Activated naive CD4-positive, alpha-beta T cell treated with anti-CD3 and anti-CD28 coated beads for 36 hours (primary cell): ENCODE measurements around the gene SLC17A6. TPM values are rescaled to one million over a fixed set of nuclear protein-coding genes. Genes with fewer than 3 reads are reported as not detected.

Source experiments
- CTCF ChIA-PET: fragments of 350-600 bp; sonication (Branson Sonifier 250); formaldehyde crosslinking; loops from one replicate; lab custom pipeline; 2021; ENCODE audit warnings: antibody characterized with exemption; lab: Charles Lee
- DNase-seq: peaks from one replicate; pipeline ENCODE4 v3.0.0-alpha.2; 2020
- H3K27ac Mint-ChIP-seq: one replicate; pipeline ENCODE4 v1.8.0; 2021; ENCODE audit warnings: mild to moderate bottlenecking, mixed read lengths
- H3K27me3 Mint-ChIP-seq: one replicate; pipeline ENCODE4 v1.8.0; 2021; ENCODE audit warnings: low read depth, mixed read lengths
- H3K36me3 Mint-ChIP-seq: one replicate; pipeline ENCODE4 v1.8.0; 2021; ENCODE audit warnings: low read depth, mixed read lengths
- H3K4me1 Mint-ChIP-seq: one replicate; pipeline ENCODE4 v1.8.0; 2021; ENCODE audit warnings: low read depth, mixed read lengths
- H3K4me3 Mint-ChIP-seq: one replicate; pipeline ENCODE4 v1.8.0; 2021; ENCODE audit warnings: mild to moderate bottlenecking, moderate library complexity, mixed read lengths
- H3K9me3 Mint-ChIP-seq: one replicate; pipeline ENCODE4 v1.8.0; 2021; ENCODE audit warnings: mixed read lengths
- intact Hi-C: fragments of 100-400 bp; cut with micrococcal nuclease; formaldehyde crosslinking; loops from one replicate; pipeline ENCODE4 v1.15.1; 2023
- total RNA-seq, 2 experiments: library from RNA; stranded (reverse); gene quantifications; one replicate each; pipeline ENCODE4 v1.2.3, GENCODE V29; 2021

SLC17A6 gene
- total RNA-seq, 2 experiments from 2014 or later, result not detected

DNA sequence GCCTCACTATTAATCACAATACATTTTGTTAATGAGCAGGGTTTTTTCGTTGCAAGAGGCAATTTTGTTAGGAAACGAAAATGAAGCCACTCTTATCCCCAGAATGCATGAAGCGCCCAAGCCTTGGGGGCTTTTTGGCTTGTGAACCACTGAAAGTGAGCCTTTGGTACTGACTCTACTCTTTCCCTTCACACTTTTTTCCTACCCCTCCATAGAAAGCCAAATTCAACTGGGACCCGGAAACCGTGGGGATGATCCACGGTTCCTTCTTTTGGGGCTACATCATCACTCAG, 4.8 kb downstream of the SLC17A6 start:
- intact Hi-C loops, result no loop called here
- Mint-ChIP-seq H3K27me3 (peaks cover 70% of the 10 kb centered on the region), H3K27ac (no peak overlapping the region), H3K4me3 (no peak overlapping the region), H3K4me1 (peaks cover 24% of the 10 kb centered on the region), H3K9me3 (no peaks in the 10 kb centered on the region), H3K36me3 (no peaks in the 10 kb centered on the region)
- DNase-seq, result no peak
- CTCF ChIA-PET, result no interaction called here

DNA sequence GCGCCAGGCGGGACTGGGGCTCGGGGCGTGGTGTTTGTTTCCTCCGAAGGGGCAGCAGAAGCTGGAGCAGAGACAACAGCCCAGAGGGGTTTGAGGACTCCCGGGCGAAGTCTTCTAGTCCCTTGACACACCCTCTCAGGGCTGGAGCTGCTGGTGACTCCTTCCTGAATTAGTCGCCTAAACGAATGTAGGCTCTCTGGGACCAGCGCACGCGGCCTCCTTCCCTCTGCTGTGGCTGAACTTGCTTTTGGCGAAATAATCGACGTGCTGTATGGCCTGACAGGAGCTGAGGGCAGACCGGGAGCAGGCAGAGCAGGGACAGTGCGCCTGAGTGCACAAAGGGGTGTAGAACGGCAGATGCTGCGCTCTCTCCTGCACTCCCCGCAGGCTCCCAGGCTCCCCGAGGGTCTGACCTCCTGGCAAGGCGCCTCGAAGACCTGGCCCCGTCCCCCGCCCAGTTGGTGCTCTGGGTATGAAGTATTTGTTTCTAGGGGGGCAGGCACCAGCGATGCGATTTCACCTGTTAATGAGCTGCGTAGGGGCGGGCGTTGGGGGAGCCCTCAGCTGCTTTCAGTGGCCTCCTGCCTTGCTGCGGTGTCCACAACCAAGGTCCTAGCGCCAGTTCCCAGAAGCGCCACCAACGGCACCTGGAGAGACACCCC, 5.3 kb downstream of the SLC17A6 start:
- Mint-ChIP-seq H3K9me3 (no peaks in the 10 kb centered on the region), H3K4me1 (peaks cover 21% of the 10 kb centered on the region), H3K36me3 (no peaks in the 10 kb centered on the region), H3K4me3 (no peak overlapping the region), H3K27me3 (peaks cover 69% of the 10 kb centered on the region), H3K27ac (no peak overlapping the region)
- DNase-seq, result no peak
- intact Hi-C loops, result no loop called here
- CTCF ChIA-PET, result no interaction called here

DNA sequence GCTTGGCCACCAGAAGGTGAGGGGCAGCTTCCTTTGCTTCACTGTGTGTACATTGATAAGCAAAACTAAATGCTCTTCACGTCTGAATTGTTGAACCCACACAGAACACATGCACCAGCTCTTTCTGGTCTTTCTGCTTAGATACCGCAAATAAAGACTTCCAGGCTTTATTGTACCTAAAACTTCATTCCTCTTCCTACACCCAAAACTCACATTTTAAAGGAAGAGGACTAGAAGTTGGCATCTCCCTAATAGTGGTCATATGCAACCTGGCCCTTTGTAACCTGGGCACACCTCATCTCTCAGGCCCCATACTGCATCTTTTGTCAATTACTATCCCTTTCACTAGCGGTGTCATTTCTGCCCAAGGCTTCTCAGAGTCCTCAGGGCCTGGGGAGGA, 5.9 kb downstream of the SLC17A6 start:
- peaks cover 21% of the 10 kb centered on the region for H3K4me1 Mint-ChIP-seq
- intact Hi-C loops, result no loop called here
- no peak overlapping the region for H3K4me3 Mint-ChIP-seq
- H3K9me3 Mint-ChIP-seq, result no peaks in the 10 kb centered on the region
- no peaks in the 10 kb centered on the region for H3K36me3 Mint-ChIP-seq
- peaks cover 68% of the 10 kb centered on the region for H3K27me3 Mint-ChIP-seq
- CTCF ChIA-PET, result no interaction called here
- H3K27ac Mint-ChIP-seq, result no peak overlapping the region
- no peak for DNase-seq

DNA sequence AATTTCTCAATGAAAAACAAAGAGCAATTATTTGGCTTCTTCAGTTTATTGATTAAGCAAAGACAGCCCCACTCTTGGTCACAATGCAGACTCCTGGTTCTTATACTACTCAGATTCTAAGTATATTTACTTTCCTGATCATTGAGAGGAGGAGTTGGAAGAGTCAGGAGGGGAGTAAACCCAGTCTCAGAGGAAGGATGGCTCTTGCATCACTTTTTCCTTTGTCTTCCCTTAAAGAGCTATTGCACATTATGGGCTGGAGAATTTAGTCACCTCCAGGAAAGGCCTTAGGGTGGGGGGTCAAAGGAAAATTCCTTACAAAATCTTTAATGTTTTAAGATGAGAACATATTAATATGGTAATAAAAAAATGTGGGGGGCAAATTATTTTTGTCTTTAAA, 8.1 kb downstream of the SLC17A6 start:
- DNase-seq, result no peak
- H3K36me3 Mint-ChIP-seq, result no peaks in the 10 kb centered on the region
- intact Hi-C loops, result no loop called here
- no peaks in the 10 kb centered on the region for H3K9me3 Mint-ChIP-seq
- H3K4me1 Mint-ChIP-seq, result peaks cover 8% of the 10 kb centered on the region
- H3K27ac Mint-ChIP-seq, result no peak overlapping the region
- CTCF ChIA-PET, result no interaction called here
- peaks cover 59% of the 10 kb centered on the region for H3K27me3 Mint-ChIP-seq
- no peak overlapping the region for H3K4me3 Mint-ChIP-seq

DNA sequence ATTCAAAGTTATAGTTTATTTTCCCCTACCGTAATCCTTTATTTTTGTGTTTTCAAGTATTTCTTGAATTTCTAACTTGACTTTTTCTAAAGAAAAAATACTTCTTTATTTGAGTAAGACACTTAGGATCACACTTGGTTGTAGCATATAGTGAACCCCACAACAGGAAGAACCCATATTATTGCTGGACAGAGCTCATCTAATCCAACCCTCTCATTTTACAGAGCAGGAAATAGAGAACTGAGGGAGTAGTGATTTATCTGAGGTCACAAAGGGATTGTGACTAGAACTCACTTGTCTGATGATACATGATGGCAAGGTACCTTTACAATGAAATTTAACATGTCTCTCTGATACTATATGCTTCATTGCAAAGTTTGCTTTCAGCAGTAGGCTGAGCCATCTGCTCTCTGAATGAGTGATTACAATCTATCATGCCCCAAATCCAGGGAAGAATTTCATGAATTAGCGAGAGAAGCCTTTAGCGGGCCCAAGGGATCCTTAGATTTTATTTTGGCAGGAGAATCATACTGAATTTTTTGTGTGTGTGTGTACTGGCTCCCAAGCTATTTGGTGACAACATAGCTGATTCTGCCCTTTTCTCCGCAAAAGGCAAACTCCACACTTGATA, 9.8 kb downstream of the SLC17A6 start:
- Mint-ChIP-seq H3K4me1 (peaks cover 5% of the 10 kb centered on the region), H3K9me3 (no peaks in the 10 kb centered on the region), H3K36me3 (no peaks in the 10 kb centered on the region), H3K27ac (no peak overlapping the region), H3K27me3 (peaks cover 43% of the 10 kb centered on the region), H3K4me3 (no peak overlapping the region)
- intact Hi-C loops, result no loop called here
- DNase-seq, result no peak
- CTCF ChIA-PET, result no interaction called here

DNA sequence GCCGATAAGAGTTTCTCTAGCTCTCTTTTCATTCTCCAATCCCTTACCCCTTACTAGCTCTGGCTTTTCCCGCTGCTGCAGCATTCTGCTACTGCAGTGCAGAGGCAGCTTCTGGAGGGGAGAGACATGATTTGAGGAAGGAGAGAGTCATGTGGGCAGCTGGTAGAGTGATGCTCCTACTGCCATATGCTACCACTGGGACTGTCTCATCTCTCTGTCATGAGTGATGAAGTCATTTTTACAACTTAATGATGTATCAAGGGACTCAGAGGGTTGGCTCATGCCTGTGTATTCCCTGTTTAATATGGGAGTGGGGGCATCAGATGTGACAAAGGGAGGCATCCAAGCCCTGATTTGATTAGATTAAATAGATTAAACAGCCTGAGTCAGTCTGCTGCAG, 11.3 kb downstream of the SLC17A6 start:
- Mint-ChIP-seq H3K27ac (no peak overlapping the region), H3K4me1 (no peaks in the 10 kb centered on the region), H3K27me3 (peaks cover 32% of the 10 kb centered on the region), H3K4me3 (no peak overlapping the region), H3K9me3 (no peaks in the 10 kb centered on the region), H3K36me3 (no peaks in the 10 kb centered on the region)
- intact Hi-C loops, result no loop called here
- CTCF ChIA-PET, result no interaction called here
- no peak for DNase-seq

DNA sequence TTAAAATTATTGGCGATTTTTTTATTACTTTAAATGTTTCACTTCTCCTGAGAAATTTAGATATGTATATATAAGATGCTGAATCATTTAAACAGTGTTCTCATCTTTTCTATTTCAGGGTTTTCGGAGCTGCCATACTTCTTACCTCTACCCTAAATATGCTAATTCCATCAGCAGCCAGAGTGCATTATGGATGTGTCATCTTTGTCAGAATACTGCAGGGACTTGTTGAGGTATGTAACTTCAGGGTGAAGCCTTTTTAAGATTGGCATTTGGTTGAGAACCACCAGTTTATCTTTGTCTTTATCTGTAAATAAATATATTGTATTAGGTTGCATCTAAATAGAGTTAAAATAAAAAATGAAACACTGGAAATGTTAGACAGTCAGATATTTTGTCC, 21.1 kb downstream of the SLC17A6 start:
- no peak overlapping the region for H3K27ac Mint-ChIP-seq
- H3K9me3 Mint-ChIP-seq, result no peaks in the 10 kb centered on the region
- intact Hi-C loops, result no loop called here
- H3K27me3 Mint-ChIP-seq, result peaks cover 8% of the 10 kb centered on the region
- CTCF ChIA-PET, result no interaction called here
- no peak overlapping the region for H3K4me3 Mint-ChIP-seq
- no peak for DNase-seq
- no peaks in the 10 kb centered on the region for H3K4me1 Mint-ChIP-seq
- H3K36me3 Mint-ChIP-seq, result no peaks in the 10 kb centered on the region

DNA sequence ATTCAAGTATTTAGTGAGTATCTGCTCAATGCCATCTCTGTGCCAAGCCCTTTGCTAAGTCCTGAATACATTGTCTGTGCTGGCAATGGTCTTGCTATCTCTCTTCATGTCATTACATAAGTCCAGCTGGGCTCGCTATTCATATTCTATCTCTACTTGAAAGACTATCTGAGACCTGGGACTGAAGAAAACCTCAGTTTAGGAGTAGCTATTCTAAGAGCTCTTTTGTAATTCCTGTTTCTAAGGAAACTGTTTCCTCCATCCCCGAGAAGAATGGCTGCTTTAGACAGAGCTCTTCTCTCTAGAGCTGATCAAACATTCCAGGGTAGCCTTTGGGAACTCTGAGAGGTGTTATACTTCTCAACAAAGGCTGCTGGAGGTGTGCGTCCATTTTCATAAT, 33.0 kb downstream of the SLC17A6 start:
- CTCF ChIA-PET, result no interaction called here
- no peak overlapping the region for H3K27ac Mint-ChIP-seq
- H3K36me3 Mint-ChIP-seq, result no peaks in the 10 kb centered on the region
- no peak overlapping the region for H3K4me3 Mint-ChIP-seq
- no peaks in the 10 kb centered on the region for H3K9me3 Mint-ChIP-seq
- intact Hi-C loops, result no loop called here
- no peak for DNase-seq
- H3K4me1 Mint-ChIP-seq, result no peaks in the 10 kb centered on the region
- H3K27me3 Mint-ChIP-seq, result peaks cover 5% of the 10 kb centered on the region

DNA sequence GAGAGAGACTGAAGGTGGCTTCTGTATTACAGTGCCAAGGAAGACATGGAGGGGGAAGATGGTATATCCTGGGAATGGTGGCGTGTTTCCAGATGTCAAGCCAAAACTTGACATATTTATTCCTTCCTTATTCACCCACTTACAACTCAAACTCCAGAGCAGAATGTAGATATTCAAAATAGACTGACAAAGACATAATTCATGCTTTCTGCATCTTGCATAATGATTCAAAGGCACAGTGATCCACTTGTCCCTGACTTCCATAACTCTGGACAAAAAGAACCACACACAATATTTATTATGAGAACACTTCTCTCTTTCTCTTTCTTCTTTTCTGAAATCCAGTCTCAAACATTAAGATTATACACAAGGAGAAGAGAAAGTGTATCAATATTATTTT, 48.9 kb downstream of the SLC17A6 start:
- no peaks in the 10 kb centered on the region for H3K36me3 Mint-ChIP-seq
- H3K27me3 Mint-ChIP-seq, result peaks cover 4% of the 10 kb centered on the region
- H3K9me3 Mint-ChIP-seq, result no peaks in the 10 kb centered on the region
- no peak for DNase-seq
- no peak overlapping the region for H3K27ac Mint-ChIP-seq
- H3K4me3 Mint-ChIP-seq, result no peak overlapping the region
- no peaks in the 10 kb centered on the region for H3K4me1 Mint-ChIP-seq
- intact Hi-C loops, result no loop called here
- CTCF ChIA-PET, result no interaction called here

DNA sequence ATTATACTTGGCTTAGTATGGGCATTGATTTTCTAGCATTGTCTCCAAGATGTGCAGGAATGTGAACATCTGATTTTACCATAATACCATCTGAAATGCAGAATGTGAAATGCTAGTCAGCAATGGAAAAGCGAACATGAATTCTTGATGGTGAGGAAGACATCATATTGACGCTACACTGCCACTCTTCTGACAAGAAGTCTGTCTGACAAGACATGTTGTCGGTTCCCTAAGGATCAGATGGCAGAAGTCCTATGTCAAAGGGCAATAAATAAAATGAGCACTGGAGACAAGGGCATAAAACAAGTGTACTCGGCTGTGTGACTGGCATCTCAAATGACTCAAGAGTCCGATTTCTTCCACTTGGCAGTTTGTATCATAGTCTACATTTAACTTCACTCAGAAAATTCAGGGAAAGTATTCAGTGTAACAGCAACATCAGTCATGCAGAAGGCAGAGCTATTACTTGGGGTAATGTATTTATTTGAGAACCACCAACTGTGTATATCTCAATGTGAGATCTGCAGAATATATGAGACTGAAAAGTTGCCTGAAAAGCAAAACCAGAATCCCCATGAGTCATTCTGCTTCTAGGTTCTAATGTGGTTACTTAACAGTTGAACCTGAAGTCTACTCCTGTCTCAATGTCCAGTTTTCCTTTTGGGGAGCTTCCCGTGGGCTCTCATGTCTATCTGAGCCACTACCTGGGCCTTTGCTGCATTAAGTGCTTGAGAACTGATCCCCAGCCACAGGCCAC, 51.5 kb downstream of the SLC17A6 start:
- H3K9me3 Mint-ChIP-seq, result no peaks in the 10 kb centered on the region
- intact Hi-C loops, result no loop called here
- H3K27ac Mint-ChIP-seq, result no peak overlapping the region
- no peak overlapping the region for H3K4me3 Mint-ChIP-seq
- CTCF ChIA-PET, result no interaction called here
- H3K36me3 Mint-ChIP-seq, result no peaks in the 10 kb centered on the region
- H3K27me3 Mint-ChIP-seq, result peaks cover 12% of the 10 kb centered on the region
- H3K4me1 Mint-ChIP-seq, result no peaks in the 10 kb centered on the region
- no peak for DNase-seq

DNA sequence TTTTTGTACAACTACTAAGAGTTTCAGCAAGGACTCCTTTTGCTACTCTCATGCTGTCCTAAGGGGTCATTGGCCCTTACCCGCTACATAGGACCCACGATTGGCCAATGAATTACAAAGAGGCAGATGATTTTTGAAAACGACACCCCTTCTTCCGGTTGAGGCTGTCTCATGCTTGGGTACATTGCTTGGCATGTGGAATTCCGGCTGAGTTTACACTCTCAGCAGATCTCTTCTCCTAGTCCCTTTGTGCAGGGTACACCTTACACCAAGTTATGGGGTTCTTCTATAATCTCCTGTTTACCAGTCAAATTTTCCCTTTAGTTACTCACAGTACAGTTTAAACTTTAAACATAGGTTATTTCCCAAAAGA, 52.1 kb downstream of the SLC17A6 start:
- H3K36me3 Mint-ChIP-seq, result no peaks in the 10 kb centered on the region
- H3K9me3 Mint-ChIP-seq, result no peaks in the 10 kb centered on the region
- no peak overlapping the region for H3K4me3 Mint-ChIP-seq
- CTCF ChIA-PET, result no interaction called here
- no peak overlapping the region for H3K27ac Mint-ChIP-seq
- no peaks in the 10 kb centered on the region for H3K4me1 Mint-ChIP-seq
- intact Hi-C loops, result no loop called here
- no peak for DNase-seq
- peaks cover 12% of the 10 kb centered on the region for H3K27me3 Mint-ChIP-seq

DNA sequence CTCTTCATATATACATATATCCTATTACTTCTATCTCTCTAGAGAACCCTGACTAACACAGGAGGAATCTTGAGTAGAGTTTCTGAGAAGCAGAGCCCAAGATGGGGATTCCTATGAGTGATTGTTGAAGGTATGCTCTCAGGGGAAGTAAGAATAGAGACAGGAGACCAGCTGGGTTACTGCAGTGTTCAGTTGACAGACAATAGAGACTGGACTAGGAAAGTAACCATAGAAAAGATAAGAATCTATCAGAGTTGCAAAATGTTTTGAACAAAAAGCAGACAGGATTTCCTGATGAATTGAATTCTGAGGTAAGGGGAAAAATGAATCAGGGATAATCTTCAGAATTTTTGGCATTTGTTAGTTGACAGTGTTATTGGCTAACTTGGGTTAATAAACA, 54.4 kb downstream of the SLC17A6 start:
- no peak for DNase-seq
- peaks cover 10% of the 10 kb centered on the region for H3K27me3 Mint-ChIP-seq
- CTCF ChIA-PET, result no interaction called here
- no peak overlapping the region for H3K4me3 Mint-ChIP-seq
- H3K4me1 Mint-ChIP-seq, result no peaks in the 10 kb centered on the region
- H3K9me3 Mint-ChIP-seq, result no peaks in the 10 kb centered on the region
- intact Hi-C loops, result no loop called here
- no peaks in the 10 kb centered on the region for H3K36me3 Mint-ChIP-seq
- no peak overlapping the region for H3K27ac Mint-ChIP-seq

DNA sequence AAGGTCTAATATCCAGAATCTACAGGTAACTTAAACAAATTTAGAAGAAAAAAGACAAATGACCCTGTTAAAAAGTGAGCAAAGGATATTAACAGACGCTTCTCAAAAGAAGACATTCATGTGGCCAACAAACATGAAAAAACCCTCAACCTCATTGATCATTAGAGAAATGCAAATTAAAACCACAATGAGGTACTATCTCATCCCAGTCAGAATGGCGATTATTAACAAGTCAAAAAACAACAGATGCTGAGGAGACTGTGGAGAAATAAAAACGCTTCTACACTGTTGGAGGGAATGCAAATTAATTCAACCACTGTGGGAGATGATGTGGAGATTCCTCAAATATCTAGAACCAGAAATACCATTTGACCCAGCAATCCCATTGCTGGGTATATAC, 67.2 kb downstream of the SLC17A6 start:
- no peaks in the 10 kb centered on the region for H3K36me3 Mint-ChIP-seq
- no peak overlapping the region for H3K4me3 Mint-ChIP-seq
- no peaks in the 10 kb centered on the region for H3K9me3 Mint-ChIP-seq
- H3K27ac Mint-ChIP-seq, result no peak overlapping the region
- no peaks in the 10 kb centered on the region for H3K4me1 Mint-ChIP-seq
- DNase-seq, result no peak
- peaks cover 17% of the 10 kb centered on the region for H3K27me3 Mint-ChIP-seq
- CTCF ChIA-PET, result no interaction called here
- intact Hi-C loops, result no loop called here
